WTC11 (cell line): ENCODE measurements around the gene ZNF835. TPM values are rescaled to one million over a fixed set of nuclear protein-coding genes. Genes with fewer than 3 reads are reported as not detected.

Experiments used
- ATAC-seq: fragments of 200-7000 bp; cut with Tn5 transposase; 2 replicates; pipeline ENCODE4 v1.10.0; 2021; ENCODE audit warnings: mild to moderate bottlenecking, moderate library complexity
- CTCF ChIA-PET: fragments of 300-600 bp; sonication (Branson Sonifier 250); formaldehyde crosslinking; loops from one replicate; lab custom pipeline; 2021; ENCODE audit warnings: antibody characterized with exemption; lab: Charles Lee
- POLR2A ChIA-PET: fragments of 350-600 bp; sonication (Branson Sonifier 250); formaldehyde crosslinking; loops from one replicate; lab custom pipeline; 2021; ENCODE audit warnings: antibody characterized with exemption; lab: Charles Lee
- DNase-seq: peaks from one replicate; pipeline ENCODE4 v3.0.0; 2021; ENCODE audit warnings: low spot score
- H3K27ac Mint-ChIP-seq: 2 replicates; pipeline ENCODE4 v1.8.0; 2021; ENCODE audit warnings: mixed read lengths
- H3K27me3 Mint-ChIP-seq: 2 replicates; pipeline ENCODE4 v1.8.0; 2021; ENCODE audit warnings: low read depth, mild to moderate bottlenecking, moderate library complexity, mixed read lengths
- H3K36me3 Mint-ChIP-seq: 2 replicates; pipeline ENCODE4 v1.8.0; 2021; ENCODE audit warnings: mixed read lengths
- H3K4me1 Mint-ChIP-seq: 2 replicates; pipeline ENCODE4 v1.8.0; 2022; ENCODE audit warnings: mixed read lengths
- H3K4me3 Mint-ChIP-seq: 2 replicates; pipeline ENCODE4 v1.8.0; 2021; ENCODE audit warnings: mild to moderate bottlenecking, moderate library complexity, mixed read lengths
- H3K9me3 Mint-ChIP-seq: 2 replicates; pipeline ENCODE4 v1.8.0; 2021; ENCODE audit warnings: mixed read lengths
- CBFB ChIP-seq: sonication (generic); formaldehyde crosslinking; IDR thresholded peaks from 2 replicates; pipeline ENCODE4 v1.8.1; 2022; ENCODE audit warnings: mild to moderate bottlenecking, low read depth, missing genetic modification reagents
- CREM ChIP-seq: sonication (generic); formaldehyde crosslinking; IDR thresholded peaks from 2 replicates; pipeline ENCODE4 v1.8.1; 2022; ENCODE audit warnings: mild to moderate bottlenecking, missing genetic modification reagents, moderate library complexity
- ELF4 ChIP-seq: sonication (generic); formaldehyde crosslinking; IDR thresholded peaks from 2 replicates; pipeline ENCODE4 v1.8.1; 2022; ENCODE audit warnings: low read depth, mild to moderate bottlenecking, moderate library complexity, missing genetic modification reagents
- GABPB1 ChIP-seq: sonication (generic); formaldehyde crosslinking; IDR thresholded peaks from 2 replicates; pipeline ENCODE4 v1.8.1; 2023; ENCODE audit warnings: mild to moderate bottlenecking, missing genetic modification reagents
- GRHL2 ChIP-seq: fragments of 250-450 bp; sonication (Bioruptor Pico); IDR thresholded peaks from 2 replicates; pipeline ENCODE4 v1.8.0; 2022; ENCODE audit warnings: mild to moderate bottlenecking, moderate library complexity; ENCODE audit not compliant: insufficient replicate concordance, severe bottlenecking
- NFYB ChIP-seq: sonication (generic); formaldehyde crosslinking; conservative IDR thresholded peaks from 2 replicates; pipeline ENCODE4 v1.8.0; 2022; ENCODE audit warnings: low read depth, missing genetic modification reagents
- PRRX2 ChIP-seq: fragments of 250-450 bp; sonication (Bioruptor Pico); IDR thresholded peaks from 2 replicates; pipeline ENCODE4 v1.8.0; 2021; ENCODE audit warnings: mild to moderate bottlenecking
- TEAD1 ChIP-seq: sonication (generic); formaldehyde crosslinking; IDR thresholded peaks from 2 replicates; pipeline ENCODE4 v1.8.0; 2022; ENCODE audit warnings: mild to moderate bottlenecking, missing genetic modification reagents
- ZNF317 ChIP-seq: sonication (generic); formaldehyde crosslinking; IDR thresholded peaks from 2 replicates; pipeline ENCODE4 v1.8.1; 2023; ENCODE audit warnings: low read depth, mild to moderate bottlenecking, moderate library complexity, missing genetic modification reagents, borderline replicate concordance
- ZNF423 ChIP-seq: fragments of 250-450 bp; sonication (Bioruptor Pico); IDR thresholded peaks from 2 replicates; pipeline ENCODE4 v2.1.2; 2022; ENCODE audit warnings: mild to moderate bottlenecking, moderate library complexity
- total RNA-seq: library from RNA; stranded (reverse); gene quantifications from 3 replicates; pipeline ENCODE4 v1.2.3, GENCODE V29; 2021
- TF ChIP-seq, protein P1 (sequence below): sonication (generic); formaldehyde crosslinking; conservative IDR thresholded peaks from 2 replicates; pipeline ENCODE4 v1.8.1; 2023; ENCODE audit warnings: mild to moderate bottlenecking, low read depth, missing genetic modification reagents, moderate library complexity
- TF ChIP-seq, protein P2 (sequence below): sonication (generic); formaldehyde crosslinking; conservative IDR thresholded peaks from 2 replicates; pipeline ENCODE4 v1.8.1; 2022; ENCODE audit warnings: mild to moderate bottlenecking, missing genetic modification reagents
- TF ChIP-seq, protein P3 (sequence below): sonication (generic); formaldehyde crosslinking; IDR thresholded peaks from 2 replicates; pipeline ENCODE4 v1.8.1; 2022; ENCODE audit warnings: mild to moderate bottlenecking, moderate library complexity, missing genetic modification reagents
- TF ChIP-seq, protein P4 (sequence below): fragments of 250-450 bp; sonication (Bioruptor Pico); IDR thresholded peaks from 2 replicates; pipeline ENCODE4 v2.1.2; 2022; ENCODE audit warnings: mild to moderate bottlenecking, moderate library complexity
- TF ChIP-seq, protein P5 (sequence below): sonication (generic); formaldehyde crosslinking; IDR thresholded peaks from 2 replicates; pipeline ENCODE4 v1.8.1; 2022; ENCODE audit warnings: low read depth, missing genetic modification reagents, borderline replicate concordance
- TF ChIP-seq, protein P6 (sequence below): fragments of 250-450 bp; sonication (Bioruptor Pico); IDR thresholded peaks from 2 replicates; pipeline ENCODE4 v1.9.0; 2021; ENCODE audit warnings: moderate library complexity, mild to moderate bottlenecking, inconsistent platforms, borderline replicate concordance
- TF ChIP-seq, protein P7 (sequence below): fragments of 250-450 bp; sonication (Bioruptor Pico); conservative IDR thresholded peaks from 2 replicates; pipeline ENCODE4 v1.9.0; 2021; ENCODE audit warnings: mild to moderate bottlenecking

ZNF835 gene
- total RNA-seq, 1 experiment from 2014 or later = 0.17 TPM

DNA sequence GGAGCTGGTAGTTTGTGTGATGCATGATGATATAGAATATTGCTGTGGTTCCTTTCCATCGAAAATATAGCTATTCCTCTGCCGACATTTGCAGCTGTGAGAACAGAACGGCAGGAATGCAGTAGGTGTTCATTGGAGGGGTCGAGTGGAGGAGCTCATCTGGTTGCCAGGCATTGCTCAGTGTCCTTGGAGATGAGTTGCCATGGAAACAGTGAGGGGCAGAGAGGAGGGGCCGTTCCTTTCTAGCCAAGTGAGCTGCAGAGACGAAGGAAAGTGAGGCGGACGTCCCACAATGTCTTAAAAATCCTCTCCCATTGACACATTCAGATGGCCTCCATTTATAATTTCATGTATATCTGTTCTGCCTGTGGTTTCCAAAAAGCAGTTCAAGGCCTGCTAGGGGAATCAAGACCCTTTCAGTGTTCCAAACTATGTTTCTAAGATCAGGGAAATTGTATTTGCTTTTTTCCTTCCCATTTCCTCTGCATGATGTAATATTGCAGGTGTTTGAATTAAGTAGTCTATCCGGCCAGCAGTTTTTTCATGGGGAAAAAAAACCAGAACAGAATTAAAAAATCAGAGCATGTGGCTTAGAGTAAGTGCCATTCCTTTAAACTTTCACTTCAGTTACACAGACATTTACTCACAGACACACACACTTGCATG lies 41.2 kb upstream of the ZNF835 start:
- ATAC-seq = no peak
- POLR2A ChIA-PET = no interaction called here
- no peak for DNase-seq
- H3K27me3 Mint-ChIP-seq = peaks cover 9% of the 10 kb centered on the region; the same call in 1 of the 2 replicates
- H3K27ac Mint-ChIP-seq = no peak overlapping the region
- no peak overlapping the region for H3K4me3 Mint-ChIP-seq
- peaks cover 59% of the 10 kb centered on the region for H3K36me3 Mint-ChIP-seq
- TF ChIP-seq, protein P1, sequence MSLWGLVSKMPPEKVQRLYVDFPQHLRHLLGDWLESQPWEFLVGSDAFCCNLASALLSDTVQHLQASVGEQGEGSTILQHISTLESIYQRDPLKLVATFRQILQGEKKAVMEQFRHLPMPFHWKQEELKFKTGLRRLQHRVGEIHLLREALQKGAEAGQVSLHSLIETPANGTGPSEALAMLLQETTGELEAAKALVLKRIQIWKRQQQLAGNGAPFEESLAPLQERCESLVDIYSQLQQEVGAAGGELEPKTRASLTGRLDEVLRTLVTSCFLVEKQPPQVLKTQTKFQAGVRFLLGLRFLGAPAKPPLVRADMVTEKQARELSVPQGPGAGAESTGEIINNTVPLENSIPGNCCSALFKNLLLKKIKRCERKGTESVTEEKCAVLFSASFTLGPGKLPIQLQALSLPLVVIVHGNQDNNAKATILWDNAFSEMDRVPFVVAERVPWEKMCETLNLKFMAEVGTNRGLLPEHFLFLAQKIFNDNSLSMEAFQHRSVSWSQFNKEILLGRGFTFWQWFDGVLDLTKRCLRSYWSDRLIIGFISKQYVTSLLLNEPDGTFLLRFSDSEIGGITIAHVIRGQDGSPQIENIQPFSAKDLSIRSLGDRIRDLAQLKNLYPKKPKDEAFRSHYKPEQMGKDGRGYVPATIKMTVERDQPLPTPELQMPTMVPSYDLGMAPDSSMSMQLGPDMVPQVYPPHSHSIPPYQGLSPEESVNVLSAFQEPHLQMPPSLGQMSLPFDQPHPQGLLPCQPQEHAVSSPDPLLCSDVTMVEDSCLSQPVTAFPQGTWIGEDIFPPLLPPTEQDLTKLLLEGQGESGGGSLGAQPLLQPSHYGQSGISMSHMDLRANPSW = no peak
- TF ChIP-seq, protein P2, sequence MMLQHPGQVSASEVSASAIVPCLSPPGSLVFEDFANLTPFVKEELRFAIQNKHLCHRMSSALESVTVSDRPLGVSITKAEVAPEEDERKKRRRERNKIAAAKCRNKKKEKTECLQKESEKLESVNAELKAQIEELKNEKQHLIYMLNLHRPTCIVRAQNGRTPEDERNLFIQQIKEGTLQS (CRISPR knock-in tag) = no peak
- TF ChIP-seq, protein P3, sequence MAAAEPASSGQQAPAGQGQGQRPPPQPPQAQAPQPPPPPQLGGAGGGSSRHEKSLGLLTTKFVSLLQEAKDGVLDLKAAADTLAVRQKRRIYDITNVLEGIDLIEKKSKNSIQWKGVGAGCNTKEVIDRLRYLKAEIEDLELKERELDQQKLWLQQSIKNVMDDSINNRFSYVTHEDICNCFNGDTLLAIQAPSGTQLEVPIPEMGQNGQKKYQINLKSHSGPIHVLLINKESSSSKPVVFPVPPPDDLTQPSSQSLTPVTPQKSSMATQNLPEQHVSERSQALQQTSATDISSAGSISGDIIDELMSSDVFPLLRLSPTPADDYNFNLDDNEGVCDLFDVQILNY (CRISPR knock-in tag) = no peak
- no peaks in the 10 kb centered on the region for H3K4me1 Mint-ChIP-seq
- CTCF ChIA-PET = no interaction called here
- H3K9me3 Mint-ChIP-seq = peaks cover 64% of the 10 kb centered on the region

DNA sequence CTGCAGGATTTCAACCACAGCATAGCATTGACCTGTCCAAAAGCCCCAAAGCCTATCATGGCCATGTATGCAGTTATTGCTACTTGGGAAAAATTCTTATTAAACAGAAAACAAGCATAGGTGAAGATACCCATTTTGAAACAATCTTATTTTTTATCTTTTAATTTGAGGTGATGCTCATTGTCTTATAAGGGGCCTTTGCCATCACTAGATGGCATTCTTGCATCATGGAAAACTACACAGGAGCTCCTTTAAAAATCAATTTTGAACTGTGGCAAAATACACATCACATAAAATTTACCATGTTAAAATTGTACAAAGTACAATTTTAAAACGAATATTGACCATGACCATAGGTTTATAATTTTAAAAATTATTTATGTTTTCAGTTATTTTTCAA lies 38.9 kb upstream of the ZNF835 start:
- POLR2A ChIA-PET = no interaction called here
- no peaks in the 10 kb centered on the region for H3K4me1 Mint-ChIP-seq
- TF ChIP-seq TEAD1 (CRISPR knock-in tag) = no peak
- H3K27me3 Mint-ChIP-seq = peaks cover 12% of the 10 kb centered on the region; the same call in 1 of the 2 replicates
- CTCF ChIA-PET = no interaction called here
- DNase-seq (no peak), ATAC-seq (no peak)
- H3K9me3 Mint-ChIP-seq = peaks cover 71% of the 10 kb centered on the region
- no peak overlapping the region for H3K4me3 Mint-ChIP-seq
- peaks cover 68% of the 10 kb centered on the region for H3K36me3 Mint-ChIP-seq
- no peak overlapping the region for H3K27ac Mint-ChIP-seq

DNA sequence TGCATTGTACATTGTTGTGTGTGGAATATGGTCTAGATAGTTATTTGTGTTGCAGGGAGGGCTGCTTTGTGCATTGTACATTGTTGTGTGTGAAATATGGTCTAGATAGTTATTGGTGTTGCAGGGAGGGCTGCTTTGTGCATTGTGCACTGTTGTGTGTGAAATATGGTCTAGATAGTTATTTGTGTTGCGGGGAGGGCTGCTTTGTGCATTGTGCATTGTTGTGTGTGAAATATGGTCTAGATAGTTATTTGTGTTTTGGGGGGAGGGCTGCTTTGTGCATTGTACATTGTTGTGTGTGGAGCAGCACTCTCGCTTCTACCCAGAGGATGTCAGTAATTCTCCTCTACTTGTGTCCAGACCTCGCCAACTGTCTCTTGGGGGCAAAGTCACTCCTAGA lies 36.3 kb upstream of the ZNF835 start:
- Mint-ChIP-seq H3K9me3 (peaks cover 82% of the 10 kb centered on the region), H3K27me3 (peaks cover 14% of the 10 kb centered on the region; the same call in 1 of the 2 replicates), H3K4me1 (no peaks in the 10 kb centered on the region), H3K27ac (no peak overlapping the region), H3K4me3 (no peak overlapping the region), H3K36me3 (peaks cover 77% of the 10 kb centered on the region)
- DNase-seq = no peak
- TF ChIP-seq, protein P4, sequence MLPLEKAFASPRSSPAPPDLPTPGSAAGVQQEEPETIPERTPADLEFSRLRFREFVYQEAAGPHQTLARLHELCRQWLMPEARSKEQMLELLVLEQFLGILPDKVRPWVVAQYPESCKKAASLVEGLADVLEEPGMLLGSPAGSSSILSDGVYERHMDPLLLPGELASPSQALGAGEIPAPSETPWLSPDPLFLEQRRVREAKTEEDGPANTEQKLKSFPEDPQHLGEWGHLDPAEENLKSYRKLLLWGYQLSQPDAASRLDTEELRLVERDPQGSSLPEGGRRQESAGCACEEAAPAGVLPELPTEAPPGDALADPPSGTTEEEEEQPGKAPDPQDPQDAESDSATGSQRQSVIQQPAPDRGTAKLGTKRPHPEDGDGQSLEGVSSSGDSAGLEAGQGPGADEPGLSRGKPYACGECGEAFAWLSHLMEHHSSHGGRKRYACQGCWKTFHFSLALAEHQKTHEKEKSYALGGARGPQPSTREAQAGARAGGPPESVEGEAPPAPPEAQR (CRISPR knock-in tag) = no peak
- no peak for TF ChIP-seq ELF4 (CRISPR knock-in tag)
- ATAC-seq = no peak
- ChIA-PET POLR2A (no interaction called here), CTCF (no interaction called here)

DNA sequence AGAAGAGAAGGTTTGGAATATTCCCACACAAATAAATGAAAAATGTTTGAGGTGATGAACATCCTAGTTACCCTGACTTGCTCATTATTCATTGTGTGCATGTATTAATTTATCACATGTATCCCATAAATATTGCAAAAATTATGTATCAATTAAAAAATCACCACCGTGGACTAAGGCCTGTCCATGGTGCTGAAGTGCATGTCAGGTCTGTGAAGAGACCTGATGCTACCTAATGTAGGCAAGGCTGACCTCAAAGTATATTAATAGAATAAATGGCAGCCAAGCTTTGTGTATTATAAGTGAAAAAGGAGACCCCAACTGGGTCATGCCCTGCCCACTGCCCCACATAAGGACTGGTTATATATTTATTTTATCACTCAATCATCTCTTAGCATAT lies 34.4 kb upstream of the ZNF835 start:
- peaks cover 78% of the 10 kb centered on the region for H3K9me3 Mint-ChIP-seq
- ATAC-seq (no peak), DNase-seq (no peak)
- peaks cover 20% of the 10 kb centered on the region for H3K27me3 Mint-ChIP-seq
- no peak overlapping the region for H3K4me3 Mint-ChIP-seq
- POLR2A ChIA-PET = no interaction called here
- CTCF ChIA-PET = no interaction called here
- peaks cover 73% of the 10 kb centered on the region for H3K36me3 Mint-ChIP-seq
- no peaks in the 10 kb centered on the region for H3K4me1 Mint-ChIP-seq
- no peak overlapping the region for H3K27ac Mint-ChIP-seq
- TF ChIP-seq, protein P5, sequence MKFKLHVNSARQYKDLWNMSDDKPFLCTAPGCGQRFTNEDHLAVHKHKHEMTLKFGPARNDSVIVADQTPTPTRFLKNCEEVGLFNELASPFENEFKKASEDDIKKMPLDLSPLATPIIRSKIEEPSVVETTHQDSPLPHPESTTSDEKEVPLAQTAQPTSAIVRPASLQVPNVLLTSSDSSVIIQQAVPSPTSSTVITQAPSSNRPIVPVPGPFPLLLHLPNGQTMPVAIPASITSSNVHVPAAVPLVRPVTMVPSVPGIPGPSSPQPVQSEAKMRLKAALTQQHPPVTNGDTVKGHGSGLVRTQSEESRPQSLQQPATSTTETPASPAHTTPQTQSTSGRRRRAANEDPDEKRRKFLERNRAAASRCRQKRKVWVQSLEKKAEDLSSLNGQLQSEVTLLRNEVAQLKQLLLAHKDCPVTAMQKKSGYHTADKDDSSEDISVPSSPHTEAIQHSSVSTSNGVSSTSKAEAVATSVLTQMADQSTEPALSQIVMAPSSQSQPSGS (CRISPR knock-in tag) = no peak
- TF ChIP-seq GABPB1 = no peak
- no peak for TF ChIP-seq NFYB (CRISPR knock-in tag)
- TF ChIP-seq, protein P6, sequence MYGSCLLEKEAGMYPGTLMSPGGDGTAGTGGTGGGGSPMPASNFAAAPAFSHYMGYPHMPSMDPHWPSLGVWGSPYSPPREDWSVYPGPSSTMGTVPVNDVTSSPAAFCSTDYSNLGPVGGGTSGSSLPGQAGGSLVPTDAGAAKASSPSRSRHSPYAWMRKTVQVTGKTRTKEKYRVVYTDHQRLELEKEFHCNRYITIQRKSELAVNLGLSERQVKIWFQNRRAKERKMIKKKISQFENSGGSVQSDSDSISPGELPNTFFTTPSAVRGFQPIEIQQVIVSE (CRISPR knock-in tag) = no peak
- TF ChIP-seq ZNF317 (CRISPR knock-in tag) = no peak
- TF ChIP-seq PRRX2 = no peak
- no peak for TF ChIP-seq GRHL2
- TF ChIP-seq ELF4 (CRISPR knock-in tag) = no peak
- TF ChIP-seq ZNF423 (CRISPR knock-in tag) = no peak
- TF ChIP-seq, protein P7, sequence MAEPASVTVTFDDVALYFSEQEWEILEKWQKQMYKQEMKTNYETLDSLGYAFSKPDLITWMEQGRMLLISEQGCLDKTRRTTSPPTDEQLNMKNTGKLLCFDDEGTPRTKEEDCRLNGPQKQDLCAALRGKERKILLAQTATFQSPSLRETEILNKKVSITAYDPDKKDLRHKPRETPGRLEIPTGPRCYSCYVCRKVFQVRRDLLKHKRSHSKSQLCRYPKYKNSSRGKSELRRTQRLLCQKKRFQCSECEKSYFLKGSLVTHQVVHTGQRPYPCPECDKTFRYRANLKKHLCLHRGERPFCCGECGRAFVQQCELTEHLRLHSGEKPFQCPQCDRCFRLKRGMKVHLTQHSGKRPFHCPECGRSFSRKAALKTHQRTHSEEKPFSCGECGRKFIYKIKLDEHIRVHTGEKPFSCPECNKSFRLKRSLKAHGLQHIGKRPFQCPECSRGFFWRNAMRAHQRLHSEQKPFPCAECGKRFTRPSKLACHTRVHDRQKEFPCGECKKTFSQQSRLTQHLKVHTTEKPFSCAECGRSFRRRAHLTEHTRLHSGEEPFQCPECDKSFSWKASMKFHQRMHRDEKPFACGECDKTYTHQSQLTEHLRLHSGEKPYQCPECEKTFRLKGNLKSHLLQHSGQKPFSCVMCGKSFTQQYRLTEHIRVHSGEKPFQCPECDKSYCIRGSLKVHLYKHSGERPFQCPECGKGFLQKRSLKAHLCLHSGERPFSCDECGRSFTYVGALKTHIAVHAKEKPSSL (CRISPR knock-in tag) = no peak
- TF ChIP-seq CREM = no peak
- TF ChIP-seq CBFB (CRISPR knock-in tag) = no peak
